ENCODE results near the gene ADAM19. TPM values are rescaled to one million over a fixed set of nuclear protein-coding genes. Genes with fewer than 3 reads are reported as not detected.

The ADAM19 gene
- total RNA-seq, 1 experiment from 2014 or later = 3.5 TPM

DNA sequence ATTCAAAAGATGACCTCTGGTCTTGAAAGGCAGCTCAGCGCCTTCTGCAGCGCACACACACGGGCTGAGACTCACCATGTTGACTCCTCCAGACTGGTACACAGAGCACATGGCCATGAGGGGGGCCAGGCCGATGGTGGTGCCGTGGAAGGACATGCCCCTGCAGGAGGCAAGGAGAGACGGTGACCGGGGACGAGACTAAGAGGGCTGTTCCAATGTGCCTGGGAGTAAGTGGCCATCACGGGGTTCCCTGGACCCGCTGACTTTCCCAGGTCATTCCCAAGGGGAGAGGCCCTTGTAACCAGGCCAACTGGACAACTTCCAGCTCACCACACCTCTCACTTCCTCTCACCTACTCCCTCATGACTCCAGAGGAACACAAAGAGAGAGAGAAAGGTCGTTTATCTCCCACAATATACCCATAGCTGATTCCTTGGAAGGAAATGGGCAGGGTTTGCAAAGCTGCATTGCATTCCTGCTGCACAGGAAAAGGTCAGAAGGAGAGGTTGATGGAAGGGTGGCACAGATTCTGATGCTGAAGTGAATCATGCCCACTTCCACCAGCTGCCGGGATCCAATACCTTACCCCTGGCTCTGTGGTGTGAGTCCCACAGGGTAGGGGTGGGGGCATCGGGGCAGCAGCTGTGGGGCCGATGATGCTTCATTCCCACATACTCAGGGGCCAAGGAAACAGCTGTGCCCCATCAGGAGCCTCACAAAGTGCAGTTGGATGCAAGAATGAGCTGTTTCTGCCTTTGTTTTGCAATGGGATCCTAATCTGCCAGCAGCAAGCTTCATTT, 68.4 kb downstream of the ADAM19 start:
- TF ChIP-seq POLR2AphosphoS5 (IDR thresholded peaks at IDR 0.05; ENCODE audit: low read depth, low read length) = no peak
- TF ChIP-seq TCF7L2 (IDR thresholded peaks at IDR 0.05; ENCODE audit: low read depth, low read length) = no peak
- TF ChIP-seq, protein P1, sequence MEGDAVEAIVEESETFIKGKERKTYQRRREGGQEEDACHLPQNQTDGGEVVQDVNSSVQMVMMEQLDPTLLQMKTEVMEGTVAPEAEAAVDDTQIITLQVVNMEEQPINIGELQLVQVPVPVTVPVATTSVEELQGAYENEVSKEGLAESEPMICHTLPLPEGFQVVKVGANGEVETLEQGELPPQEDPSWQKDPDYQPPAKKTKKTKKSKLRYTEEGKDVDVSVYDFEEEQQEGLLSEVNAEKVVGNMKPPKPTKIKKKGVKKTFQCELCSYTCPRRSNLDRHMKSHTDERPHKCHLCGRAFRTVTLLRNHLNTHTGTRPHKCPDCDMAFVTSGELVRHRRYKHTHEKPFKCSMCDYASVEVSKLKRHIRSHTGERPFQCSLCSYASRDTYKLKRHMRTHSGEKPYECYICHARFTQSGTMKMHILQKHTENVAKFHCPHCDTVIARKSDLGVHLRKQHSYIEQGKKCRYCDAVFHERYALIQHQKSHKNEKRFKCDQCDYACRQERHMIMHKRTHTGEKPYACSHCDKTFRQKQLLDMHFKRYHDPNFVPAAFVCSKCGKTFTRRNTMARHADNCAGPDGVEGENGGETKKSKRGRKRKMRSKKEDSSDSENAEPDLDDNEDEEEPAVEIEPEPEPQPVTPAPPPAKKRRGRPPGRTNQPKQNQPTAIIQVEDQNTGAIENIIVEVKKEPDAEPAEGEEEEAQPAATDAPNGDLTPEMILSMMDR (IDR thresholded peaks at IDR 0.05) = no peak
- TF ChIP-seq, protein P2, sequence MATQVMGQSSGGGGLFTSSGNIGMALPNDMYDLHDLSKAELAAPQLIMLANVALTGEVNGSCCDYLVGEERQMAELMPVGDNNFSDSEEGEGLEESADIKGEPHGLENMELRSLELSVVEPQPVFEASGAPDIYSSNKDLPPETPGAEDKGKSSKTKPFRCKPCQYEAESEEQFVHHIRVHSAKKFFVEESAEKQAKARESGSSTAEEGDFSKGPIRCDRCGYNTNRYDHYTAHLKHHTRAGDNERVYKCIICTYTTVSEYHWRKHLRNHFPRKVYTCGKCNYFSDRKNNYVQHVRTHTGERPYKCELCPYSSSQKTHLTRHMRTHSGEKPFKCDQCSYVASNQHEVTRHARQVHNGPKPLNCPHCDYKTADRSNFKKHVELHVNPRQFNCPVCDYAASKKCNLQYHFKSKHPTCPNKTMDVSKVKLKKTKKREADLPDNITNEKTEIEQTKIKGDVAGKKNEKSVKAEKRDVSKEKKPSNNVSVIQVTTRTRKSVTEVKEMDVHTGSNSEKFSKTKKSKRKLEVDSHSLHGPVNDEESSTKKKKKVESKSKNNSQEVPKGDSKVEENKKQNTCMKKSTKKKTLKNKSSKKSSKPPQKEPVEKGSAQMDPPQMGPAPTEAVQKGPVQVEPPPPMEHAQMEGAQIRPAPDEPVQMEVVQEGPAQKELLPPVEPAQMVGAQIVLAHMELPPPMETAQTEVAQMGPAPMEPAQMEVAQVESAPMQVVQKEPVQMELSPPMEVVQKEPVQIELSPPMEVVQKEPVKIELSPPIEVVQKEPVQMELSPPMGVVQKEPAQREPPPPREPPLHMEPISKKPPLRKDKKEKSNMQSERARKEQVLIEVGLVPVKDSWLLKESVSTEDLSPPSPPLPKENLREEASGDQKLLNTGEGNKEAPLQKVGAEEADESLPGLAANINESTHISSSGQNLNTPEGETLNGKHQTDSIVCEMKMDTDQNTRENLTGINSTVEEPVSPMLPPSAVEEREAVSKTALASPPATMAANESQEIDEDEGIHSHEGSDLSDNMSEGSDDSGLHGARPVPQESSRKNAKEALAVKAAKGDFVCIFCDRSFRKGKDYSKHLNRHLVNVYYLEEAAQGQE (IDR thresholded peaks at IDR 0.05; ENCODE audit: insufficient read depth in 1 of 2, low read depth in 2 of 2, low read length in 1 of 2) = no peak
- TF ChIP-seq SIN3A (IDR thresholded peaks at IDR 0.05; ENCODE audit: borderline replicate concordance, insufficient read depth, low read depth, low read length) = no peak
- intact Hi-C loops (cut with micrococcal nuclease; ENCODE audit: unreplicated experiment) (no loop called here), in situ Hi-C loops (cut with HindIII; ENCODE audit: low pct_unique_long_range_greater_than_20kb, low sequenced_read_pairs) (no loop called here)
- H3K4me1 ChIP-seq (ENCODE audit: control insufficient read depth, insufficient read depth, low read length) = no peaks in the 10 kb centered on the region; the same call in 1 of the 2 replicates
- H3K4me3 ChIP-seq (ENCODE audit: low read depth in 2 of 2, low read length in 2 of 2) = no peak overlapping the region
- no TSS peak for BruUV-seq (replicated peaks)
- no peaks in the 10 kb centered on the region for H3K27me3 ChIP-seq (ENCODE audit: control insufficient read depth, insufficient read depth, low read length)
- DNase-seq (ENCODE audit: low read depth, low spot score) = no peak
- no peak for ATAC-seq
- H3K9me3 ChIP-seq (ENCODE audit: control insufficient read depth, insufficient read depth, low read depth, low read length) = no peaks in the 10 kb centered on the region
- H3K36me3 ChIP-seq (ENCODE audit: control insufficient read depth, insufficient read depth, low read length) = no peaks in the 10 kb centered on the region
- H3K27ac ChIP-seq (ENCODE audit: low read length) = no peak overlapping the region
- ChIA-PET CTCF (no interaction called here), POLR2A (no interaction called here)

DNA sequence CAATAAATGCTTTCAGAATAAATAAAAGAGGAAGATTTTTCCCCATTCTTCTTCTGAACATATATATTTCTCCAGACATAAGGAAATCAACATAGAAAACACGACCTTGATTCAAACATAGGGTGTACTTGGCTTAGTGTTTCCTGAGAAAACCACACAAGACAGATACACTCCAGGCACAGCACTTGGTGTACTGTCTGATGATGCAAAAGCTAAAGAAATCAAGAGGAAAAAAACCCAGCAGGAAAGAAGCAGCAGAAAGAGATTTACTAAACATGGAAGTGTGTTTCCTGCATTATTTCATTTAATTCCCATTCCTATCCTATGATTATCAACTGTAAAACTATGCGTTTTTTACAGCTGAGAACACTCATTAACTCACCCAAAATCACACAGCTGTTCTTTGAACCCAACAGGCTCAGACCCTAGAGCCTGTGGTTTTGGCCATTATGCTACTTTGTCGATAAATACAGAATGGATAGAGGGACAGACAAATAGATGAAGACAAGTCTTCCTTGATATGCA, 69.4 kb downstream of the ADAM19 start:
- Histone ChIP-seq H3K27ac (ENCODE audit: low read length) (no peak overlapping the region), H3K4me1 (ENCODE audit: control insufficient read depth, insufficient read depth, low read length) (no peaks in the 10 kb centered on the region), H3K9me3 (ENCODE audit: control insufficient read depth, insufficient read depth, low read depth, low read length) (no peaks in the 10 kb centered on the region), H3K4me3 (ENCODE audit: low read depth in 2 of 2, low read length in 2 of 2) (no peak overlapping the region), H3K27me3 (ENCODE audit: control insufficient read depth, insufficient read depth, low read length) (no peaks in the 10 kb centered on the region), H3K36me3 (ENCODE audit: control insufficient read depth, insufficient read depth, low read length) (no peaks in the 10 kb centered on the region)
- TF ChIP-seq SIN3A (IDR thresholded peaks at IDR 0.05; ENCODE audit: borderline replicate concordance, insufficient read depth, low read depth, low read length) (no peak), POLR2AphosphoS5 (IDR thresholded peaks at IDR 0.05; ENCODE audit: low read depth, low read length) (no peak), TCF7L2 (IDR thresholded peaks at IDR 0.05; ENCODE audit: low read depth, low read length) (no peak)
- TF ChIP-seq, protein P1 (IDR thresholded peaks at IDR 0.05) = no peak
- BruUV-seq (replicated peaks) = no TSS peak
- DNase-seq (ENCODE audit: low read depth, low spot score) (no peak), ATAC-seq (no peak)
- in situ Hi-C loops (cut with HindIII; ENCODE audit: low pct_unique_long_range_greater_than_20kb, low sequenced_read_pairs) = no loop called here
- intact Hi-C loops (cut with micrococcal nuclease; ENCODE audit: unreplicated experiment) = no loop called here
- CTCF ChIA-PET = interaction anchor here (0.7 kb wide), 1 partner anchor 85 kb away, joined by 5 read pairs; no protein-coding TSS in a partner anchor
- POLR2A ChIA-PET = no interaction called here

All from Panc1 (cell line).